ENCODE results near the gene SLAMF8.

Gene SLAMF8

DNA sequence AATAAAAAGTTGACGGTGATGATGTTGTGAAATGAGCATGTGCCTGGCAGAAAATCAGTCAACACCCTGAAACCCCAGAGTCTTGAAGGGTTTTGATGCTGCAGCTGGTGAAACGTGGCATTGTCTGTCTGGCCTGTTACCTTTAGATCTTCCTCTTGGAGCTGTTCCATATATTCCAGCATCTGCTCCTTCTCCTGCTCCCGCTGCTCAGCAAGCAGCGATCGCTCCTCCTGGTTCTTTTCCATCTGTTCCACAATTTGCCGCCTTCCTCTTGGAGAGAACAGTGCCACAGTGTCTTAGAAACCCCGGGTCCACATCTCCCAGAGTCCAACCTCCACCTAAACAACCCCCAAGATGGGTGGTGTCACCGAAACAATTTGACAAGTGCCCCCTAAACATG, 57.6 kb downstream of the SLAMF8 start:
- Histone ChIP-seq H3K27me3 (ENCODE audit: control insufficient read depth in 1 of 2, insufficient read depth in 2 of 2, low read length in 2 of 2) (no peaks in the 10 kb centered on the region), H3K9ac (ENCODE audit: low read length in 2 of 2) (no peak overlapping the region), H3K27ac (ENCODE audit: low read length) (no peak overlapping the region), H3K4me3 (ENCODE audit: low read length in 2 of 2) (no peak overlapping the region), H3K36me3 (ENCODE audit: control insufficient read depth in 2 of 2, insufficient read depth in 2 of 2, low read length in 2 of 2) (no peaks in the 10 kb centered on the region), H3K4me1 (ENCODE audit: control insufficient read depth, insufficient read depth, low read length) (peaks cover 2% of the 10 kb centered on the region), H3K9me3 (ENCODE audit: control insufficient read depth in 2 of 2, low read length in 2 of 2) (no peaks in the 10 kb centered on the region)
